ENCODE results near the gene GHR.

Gene GHR

DNA sequence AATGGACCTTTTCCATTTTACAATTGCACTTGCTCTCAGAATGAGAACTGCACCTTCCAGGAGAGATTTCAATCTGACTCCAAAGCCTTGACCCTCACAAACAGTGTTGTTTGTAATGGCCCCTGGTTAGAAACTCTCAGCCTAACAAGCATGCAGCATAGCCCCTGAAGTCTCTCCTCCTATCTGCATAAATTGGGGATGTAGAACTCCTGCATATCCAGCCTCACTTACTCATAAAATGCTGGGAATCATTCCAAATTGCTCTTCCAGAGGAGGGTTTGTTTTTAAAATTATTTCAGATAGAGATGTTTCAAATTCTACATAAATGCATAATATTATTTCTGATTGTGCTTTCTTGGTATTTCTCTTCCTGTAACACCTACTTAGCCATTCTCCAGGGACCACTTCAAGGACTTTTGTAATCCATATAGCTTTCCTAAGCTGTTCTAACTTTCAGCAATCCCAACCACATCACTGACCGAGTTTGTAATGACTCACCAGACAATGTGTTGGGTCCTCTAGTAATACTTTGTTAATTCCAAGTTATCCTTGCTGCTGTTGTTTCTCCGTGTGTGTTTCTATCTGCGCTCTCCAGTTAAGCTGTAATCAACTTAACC lies 189.6 kb downstream of the GHR start:
- no peak for DNase-seq

DNA sequence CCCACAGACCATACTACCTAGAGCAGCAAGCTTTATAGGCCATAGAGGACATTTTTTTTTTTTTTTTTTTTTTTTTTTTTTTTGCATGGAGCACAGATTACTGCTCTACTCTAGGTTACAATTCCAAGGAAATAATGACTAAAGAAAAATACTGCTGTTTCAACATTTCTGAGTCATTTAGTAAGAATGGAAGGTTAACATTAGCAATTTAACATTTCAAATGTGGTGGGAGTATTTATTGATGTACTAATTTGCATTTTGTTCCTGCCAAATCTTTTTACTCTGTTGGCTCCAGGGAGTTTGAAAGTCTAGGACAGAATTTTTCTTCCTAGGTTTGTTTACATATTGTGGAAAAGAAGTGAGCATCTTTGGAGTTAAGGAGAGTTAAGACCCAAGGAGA lies 191.3 kb downstream of the GHR start:
- DNase-seq: no peak

DNA sequence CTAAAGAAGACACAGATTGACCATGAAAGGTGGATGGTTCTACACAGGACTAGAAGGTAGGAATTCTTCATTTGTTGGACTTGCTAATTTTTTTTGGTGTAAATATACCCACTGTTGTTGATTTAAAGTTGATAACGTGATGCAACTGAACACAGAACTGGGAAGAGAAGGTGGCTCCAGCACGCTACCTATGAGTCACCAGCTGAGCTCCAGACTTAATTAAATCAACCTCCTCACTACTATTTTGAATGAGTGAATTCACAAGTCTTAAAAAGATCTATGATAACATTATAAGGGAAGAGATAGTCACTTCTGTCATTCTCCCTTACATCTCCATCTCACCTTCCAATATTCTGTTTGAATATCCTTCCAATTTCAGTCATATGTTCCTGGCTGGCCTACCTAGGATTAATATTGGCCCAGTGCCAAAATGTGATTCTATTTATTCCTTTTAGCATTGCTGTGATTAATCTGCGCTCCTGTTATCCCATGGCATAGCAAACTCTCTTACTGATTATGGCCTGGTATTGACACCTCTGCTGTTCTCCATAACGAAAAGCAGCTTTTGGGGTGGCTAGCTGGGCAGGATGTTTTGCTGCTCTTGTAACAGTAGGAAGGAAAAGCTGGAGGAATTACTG lies 197.5 kb downstream of the GHR start:
- no peak for DNase-seq

DNA sequence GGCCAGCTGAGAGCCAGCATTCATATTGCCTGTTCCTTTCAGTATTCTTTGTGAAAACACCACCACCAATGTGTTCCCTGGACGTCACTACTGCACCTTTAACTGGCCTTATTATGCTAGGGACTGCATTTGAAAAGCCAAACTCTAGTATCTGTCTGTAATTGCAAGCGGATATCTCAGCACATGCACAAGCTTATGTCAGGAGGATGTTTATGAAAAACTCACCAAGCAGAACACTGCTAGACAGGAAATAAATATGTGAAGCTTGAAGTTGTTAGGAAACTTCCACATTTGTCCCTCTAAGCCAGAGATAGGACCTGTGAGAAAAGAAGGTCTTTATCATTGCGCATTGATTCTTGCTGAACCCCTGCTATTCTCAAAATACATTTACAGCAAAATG lies 198.0 kb downstream of the GHR start:
- DNase-seq: no peak

DNA sequence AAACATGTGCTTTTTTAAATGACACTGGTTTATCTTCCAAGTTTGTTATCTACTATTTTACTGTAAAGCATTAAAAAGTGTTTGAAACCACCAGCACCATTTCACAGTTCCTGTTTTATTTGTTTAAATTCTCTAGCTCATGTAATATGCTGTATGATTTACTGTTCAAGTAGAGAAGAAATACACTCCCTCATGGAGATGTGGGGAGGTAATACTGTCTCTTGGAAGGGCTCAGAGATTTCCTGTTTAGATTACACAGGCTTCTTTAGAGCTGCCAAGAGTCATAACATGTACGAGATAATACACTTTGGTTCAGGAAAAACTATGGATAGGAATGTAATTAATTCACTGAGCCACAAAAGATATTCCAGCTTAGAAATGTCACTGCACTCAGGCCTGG lies 198.4 kb downstream of the GHR start:
- no peak for DNase-seq

DNA sequence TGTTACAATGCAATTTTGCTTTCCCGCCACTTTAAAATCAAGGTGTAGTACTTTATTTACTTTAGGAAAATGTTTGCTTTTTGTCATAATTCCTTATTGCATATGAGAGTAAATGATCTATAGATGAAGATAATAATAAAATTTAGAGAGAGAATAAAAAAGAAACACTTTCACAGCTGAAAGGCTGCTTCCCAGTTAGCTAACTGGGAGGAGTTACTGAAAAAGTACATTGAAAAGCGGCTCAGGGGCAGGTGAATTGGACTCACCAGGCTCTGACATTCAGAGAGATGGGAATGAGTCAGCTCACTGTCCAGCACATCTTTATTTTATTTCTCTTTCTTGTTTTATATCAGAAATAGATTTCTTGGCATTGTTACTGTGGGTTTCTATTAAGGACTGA lies 201.7 kb downstream of the GHR start:
- DNase-seq: no peak

DNA sequence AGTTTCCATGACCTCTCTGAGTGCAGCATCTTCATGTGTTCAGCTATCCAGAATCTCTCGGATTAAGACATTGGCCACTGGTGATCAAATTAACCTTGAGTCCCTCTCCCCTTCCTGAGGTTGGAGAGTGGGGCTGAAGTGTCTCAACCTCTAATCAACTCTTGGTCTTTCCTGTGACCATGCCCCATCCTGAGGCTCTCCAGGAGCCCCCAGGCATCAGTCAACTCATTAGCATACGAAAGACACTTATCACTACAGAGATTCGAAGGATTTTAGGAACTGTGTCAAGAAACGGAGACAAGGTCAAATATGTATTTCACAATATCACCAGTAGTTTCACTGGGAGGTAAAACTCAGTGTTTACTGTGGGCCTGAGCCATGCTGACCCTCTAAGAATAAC lies 203.2 kb downstream of the GHR start:
- no peak for DNase-seq

DNA sequence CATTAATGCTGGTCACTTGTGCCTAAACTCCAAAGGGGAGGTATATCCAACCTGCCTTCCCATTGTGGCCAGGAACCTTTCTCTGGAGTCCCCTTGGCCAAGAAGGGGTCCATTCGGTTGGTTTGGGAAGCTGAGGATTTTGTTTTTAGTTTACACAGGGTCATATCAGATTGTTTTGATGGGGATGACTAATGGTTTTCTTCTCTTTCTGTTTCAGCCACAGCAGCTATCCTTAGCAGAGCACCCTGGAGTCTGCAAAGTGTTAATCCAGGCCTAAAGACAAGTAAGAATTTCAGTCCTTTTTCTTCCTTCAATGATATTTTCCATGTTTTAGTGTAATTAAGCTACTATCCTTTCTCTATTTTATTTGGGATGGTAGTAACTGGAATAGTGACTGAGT lies 205.6 kb downstream of the GHR start:
- no peak for DNase-seq

DNA sequence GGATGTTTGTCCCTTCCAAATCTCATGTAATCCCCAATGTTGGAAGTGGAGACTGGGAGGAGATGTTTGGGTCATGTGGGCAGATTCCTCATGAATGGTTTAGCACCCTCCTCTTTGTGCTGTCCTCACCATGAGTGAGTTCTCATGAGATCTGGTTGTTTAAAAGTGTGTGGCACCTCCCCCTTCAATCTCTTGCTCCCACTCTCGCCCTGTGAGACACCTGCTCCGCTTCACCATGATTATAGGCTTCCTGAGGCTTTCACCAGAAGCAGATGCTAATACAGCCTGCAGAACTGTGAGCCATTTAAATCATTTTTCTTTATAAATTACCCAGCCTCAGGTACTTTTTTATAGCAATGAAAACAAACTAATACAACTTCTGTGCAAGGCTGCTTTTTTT lies 206.0 kb downstream of the GHR start:
- no peak for DNase-seq

DNA sequence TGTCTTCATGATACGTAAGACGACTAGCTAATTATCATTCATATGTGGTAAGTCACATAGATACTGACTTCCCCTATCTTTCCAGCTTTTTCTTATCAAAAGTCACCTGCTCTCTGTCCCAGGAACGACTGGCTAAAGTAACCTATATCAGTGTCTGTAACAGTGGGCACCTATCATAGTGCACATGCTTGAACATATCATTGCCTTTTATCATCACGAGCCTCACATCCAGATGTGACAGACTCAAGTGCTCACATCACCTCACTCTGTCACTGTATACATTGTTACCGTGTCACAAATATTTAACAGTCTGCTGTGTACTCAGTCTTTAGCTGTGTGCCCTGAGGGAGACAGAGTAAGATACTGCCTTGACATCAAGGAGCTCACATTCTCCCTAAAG lies 208.0 kb downstream of the GHR start:
- no peak for DNase-seq

DNA sequence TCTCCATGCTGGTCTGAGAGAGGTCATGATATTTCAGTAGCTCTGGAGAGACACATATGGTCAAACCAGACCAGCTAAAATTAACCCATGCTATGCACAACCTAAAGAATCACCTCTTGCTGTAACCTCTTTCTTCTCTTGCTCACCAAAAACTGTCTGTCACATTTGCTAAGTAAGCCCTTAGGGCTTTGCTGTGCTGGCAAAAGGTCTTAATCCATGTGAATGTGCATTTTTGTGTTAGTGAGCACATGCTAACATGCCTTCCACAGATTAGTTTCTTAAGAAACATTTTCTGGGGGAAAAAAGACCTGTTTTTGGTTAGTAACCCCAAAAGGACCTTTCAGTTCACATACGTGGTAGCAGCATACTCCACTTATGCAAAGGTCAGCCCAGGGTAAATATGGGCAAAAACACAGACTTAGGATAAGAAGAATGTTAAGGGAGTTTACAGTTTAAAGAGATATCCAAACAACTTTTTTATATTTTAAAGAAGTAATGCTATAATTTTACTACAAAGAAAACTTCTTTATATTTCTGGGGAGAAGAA lies 209.2 kb downstream of the GHR start:
- DNase-seq: no peak

DNA sequence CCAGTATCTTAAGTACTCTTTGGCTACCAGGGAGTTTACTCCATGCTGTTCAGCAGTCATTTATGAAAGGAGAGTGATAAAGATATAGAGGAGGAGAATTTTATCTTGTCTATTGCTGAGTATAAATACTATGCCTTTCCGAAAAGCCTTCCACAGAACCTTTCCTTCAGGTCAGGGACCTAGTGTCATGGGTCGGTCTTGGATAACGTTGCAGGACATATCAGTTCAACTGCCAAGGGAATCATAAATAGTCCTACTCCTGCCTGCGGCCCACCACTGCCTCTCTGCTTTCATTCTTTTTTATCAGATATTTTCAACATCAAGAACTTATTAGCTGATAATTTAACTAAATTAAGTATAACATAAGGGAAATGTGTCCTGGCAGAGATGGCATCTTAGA lies 211.3 kb downstream of the GHR start:
- DNase-seq: no peak

DNA sequence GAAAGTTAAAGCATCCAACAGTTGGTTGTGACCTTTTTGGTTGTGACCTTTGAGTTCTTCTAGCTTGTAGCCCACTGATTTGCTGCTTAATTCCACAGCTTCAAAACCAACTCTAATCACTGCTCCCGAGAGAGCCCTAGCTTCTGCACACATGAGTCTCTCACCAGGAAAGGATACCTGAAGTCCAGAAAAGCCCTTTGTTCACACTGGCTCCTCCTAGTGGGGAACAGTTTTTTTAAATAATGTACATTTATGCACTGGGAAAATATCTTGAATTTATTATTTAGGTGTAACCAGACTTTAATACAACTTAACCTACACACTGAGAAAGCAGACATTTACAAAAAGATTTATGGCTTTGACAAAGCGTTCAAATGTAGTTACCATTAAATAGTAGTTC lies 213.2 kb downstream of the GHR start:
- no peak for DNase-seq

DNA sequence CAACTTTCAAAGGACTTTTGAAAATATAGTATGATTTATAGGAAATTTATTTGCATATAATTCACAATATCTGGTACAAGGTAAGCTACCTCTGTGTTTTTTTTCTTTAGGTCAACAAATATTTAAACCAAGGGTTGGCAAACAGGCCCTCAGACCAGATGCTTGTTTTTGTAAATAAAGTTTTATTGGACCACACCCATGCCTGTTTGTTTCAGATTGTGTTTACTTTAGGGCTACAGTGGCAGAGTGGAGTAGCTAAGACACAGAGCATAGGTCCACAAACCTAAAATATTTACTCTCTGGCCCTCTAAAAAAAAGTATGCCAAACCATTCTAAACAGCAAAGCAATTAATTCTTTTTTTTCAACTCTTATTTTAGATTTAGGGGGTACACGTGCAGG lies 213.7 kb downstream of the GHR start:
- DNase-seq: no peak

DNA sequence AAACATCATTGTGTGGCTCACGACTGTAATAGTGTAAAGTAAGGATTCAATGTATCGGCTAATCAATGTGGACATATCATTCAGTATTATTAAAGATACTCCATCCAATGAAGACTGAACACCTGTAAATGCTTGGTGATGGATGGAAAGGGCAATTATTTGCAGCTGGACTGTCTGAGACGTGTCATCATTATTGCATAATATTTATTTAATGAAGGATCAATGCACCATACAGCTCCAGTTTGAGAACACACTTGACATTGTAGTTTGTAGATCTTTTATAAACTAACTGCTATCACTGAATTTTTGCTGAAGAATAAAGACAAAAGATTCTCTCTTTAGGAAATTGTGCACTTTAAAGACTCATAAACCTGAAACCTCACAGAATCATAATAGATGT lies 215.7 kb downstream of the GHR start:
- no peak for DNase-seq

DNA sequence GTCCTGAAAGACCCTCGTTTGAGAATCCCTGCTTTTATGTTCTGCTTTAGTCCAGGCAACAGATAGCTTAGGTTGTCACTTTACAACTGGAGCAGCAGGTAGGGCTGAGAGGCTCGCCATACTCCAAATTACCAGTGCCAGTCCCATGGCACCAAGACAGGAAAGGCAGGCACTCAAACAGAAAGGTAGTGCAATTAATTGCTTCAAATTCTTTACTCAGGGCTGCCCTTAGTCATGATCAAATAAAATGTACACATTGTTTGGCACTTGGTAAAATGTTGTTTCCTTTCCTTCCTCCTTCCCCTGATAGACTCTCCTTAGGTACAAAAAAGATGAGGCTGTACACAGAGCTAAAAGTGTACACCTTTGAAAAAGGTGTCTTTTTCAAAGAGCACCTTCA lies 217.6 kb downstream of the GHR start:
- DNase-seq: no peak

DNA sequence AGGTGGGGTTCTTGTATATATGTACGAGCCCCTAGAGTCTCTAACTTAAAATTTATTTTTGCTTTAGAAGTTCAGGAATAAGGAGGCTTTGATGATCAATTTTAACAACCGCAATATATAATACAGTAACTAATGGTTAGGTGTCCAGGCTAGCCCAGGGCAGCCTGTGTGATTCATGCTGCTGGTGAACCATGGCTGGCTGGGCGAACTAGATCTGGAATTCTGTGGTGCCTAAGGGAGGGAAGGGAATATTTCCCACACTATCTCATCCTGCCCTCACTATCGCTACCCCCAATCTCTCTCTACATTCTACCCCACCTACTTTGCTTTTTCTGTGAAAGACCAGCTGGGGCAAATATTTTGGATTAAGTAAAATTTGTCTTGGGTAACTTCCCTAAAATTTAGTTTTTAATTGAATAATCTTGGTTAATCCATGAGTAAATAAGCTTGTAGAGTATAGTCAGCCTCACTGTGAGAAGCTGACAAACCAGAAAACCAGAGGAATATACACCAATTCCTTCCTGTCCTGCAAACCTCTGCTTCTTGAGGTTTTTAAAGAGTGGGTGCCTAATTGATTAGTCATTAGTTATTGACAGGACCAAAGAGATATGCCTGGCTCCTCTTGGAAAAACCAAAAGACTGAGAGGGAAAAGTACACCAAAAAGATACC lies 218.2 kb downstream of the GHR start:
- no peak for DNase-seq

DNA sequence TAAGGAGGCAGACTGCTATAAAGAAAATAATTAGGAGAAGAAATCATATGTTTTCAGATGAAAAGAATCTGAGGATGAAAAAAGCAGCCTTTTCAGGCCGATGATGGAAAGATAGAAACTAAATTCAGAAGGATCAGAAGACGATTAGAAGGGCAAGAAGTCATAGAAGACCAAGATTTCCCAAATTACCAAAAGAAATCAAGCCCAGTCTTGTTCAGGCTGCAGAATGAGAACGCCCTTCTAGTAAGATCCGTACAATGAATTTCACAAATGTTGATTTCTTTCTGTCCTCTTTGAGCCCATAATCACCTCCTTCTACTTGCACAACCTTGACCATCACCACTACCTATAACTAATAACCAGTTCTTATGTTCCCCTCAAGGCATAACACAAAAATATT lies 218.8 kb downstream of the GHR start:
- no peak for DNase-seq

DNA sequence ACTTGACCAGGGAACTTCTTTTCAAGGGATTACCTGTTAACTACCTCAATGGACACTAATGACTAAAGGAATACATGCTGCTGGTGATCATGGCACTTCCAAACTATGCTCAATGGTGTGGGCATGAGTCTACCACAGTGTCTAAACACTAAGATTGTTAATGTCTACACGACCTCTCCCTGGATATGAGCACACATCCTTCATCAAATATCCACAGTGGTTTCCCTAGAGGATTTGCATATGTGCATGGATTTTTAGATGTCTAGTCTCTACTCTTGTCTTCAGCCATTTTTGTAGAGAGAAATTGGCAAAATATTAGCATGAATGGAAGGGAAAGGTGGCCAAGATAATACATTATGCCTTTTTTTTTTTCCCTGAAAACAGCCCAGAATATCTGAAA lies 220.1 kb downstream of the GHR start:
- no peak for DNase-seq

DNA sequence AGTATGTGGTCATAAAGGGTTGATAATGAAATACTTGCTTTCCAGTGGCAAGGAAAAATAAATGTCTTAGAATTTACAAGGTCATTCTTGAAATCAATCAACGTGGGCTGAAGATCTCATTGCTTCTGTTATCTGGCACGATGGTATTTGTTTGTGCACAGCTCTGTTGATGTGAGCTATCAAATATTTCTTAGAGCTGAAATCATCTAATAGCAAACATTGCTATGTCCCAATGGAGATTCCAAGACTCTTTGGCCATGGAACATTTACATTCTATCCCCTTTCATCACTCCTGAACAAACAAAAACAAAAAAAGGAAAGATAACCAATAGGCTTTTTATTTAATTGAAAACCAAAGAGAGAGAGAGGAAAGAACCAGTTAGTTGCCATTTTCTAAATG lies 221.9 kb downstream of the GHR start:
- DNase-seq: no peak

DNA sequence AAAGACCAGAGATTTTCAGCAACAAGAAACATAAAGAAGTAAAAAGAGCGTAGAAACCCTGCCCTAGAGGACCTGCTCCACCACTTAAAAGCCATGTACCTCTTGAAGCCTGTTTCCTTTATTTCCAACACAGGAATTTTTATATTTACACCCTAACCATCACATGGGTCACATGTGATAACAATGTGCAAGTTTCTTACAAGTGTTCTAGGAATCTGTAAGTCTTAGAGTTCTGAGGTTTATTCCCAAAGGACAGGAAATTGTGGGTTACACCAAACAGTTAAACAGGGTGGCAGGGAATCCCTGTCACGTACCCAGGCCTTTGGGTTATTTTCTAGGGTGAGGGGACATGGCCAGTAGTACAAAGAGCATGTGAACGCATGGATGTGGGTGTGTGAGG lies 224.8 kb downstream of the GHR start:
- no peak for DNase-seq

DNA sequence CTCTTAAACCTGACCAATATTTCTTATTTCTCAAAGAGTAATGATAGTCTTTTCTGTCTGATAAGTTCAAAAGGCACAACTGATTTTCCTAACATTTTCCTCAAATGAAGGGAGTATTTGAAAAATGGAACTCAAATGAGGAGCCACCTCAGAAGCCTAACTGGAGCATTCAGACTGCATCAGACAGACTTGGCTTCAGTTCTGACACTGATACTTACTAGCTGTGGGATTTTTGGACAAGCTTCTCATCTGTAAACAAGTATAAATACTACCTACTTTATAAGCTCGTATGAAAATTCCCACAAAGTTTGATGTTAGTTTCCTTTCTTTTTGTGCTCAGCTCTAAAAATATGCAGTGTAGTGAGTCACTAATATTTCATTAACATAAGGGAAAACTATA lies 225.7 kb downstream of the GHR start:
- DNase-seq: no peak

DNA sequence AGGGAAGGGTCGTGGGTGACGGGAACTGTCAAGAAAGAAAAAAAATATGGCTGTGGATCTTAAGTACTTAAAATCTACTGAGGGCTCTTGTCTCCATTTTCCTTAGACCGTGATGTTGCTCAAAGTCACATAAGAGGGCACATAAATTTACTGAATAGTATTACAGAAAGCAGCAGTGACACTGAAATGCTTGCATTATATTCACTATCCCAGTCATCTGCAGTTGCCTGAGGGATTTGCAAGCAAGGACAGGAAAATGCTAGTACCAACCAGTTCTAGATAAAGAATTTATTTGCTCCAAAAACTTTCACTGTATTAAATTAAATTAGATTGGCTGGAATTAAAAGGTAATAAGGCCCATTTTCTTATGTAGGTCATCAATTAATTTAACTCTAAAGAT lies 226.8 kb downstream of the GHR start:
- no peak for DNase-seq

DNA sequence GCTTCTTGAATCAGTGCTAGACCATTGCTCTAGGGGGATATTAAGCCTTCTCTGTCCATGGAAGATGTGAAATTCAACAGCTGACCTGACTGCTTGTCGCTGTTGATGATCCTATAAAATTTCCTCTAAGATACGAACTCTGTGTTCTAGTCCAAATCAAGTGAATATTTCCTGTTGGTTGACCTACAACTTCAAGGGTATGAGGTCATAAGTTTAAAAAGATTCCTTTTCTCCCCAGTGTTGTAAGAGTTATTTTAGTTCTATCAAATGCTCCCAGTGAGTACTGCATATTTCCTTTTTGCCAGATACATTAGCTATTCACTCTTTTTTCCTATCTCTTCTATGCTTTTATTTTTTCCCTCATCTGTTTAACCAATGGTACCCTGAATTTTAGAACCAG lies 230.5 kb downstream of the GHR start:
- DNase-seq: no peak

DNA sequence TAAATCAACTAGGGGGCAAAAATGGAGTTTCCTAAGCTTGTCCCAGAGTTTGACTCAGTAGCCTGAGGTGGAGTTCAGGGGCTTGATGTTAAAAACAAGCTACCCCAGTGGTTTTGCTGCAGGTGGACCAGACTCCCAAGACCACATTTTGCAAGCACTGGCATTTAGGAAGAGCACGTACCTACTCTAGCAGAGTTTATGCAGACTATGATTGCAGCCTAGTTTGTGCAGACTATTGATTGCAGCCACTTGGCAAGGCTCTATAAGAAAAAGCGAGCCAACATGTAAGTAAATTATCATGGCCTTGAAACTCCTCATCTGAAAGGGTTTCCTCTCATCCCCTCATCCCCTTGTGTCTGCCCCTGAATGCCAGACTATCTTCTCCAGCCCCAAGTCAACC lies 231.4 kb downstream of the GHR start:
- no peak for DNase-seq
